DND-41 (cell line): ENCODE results near the gene TOX2.

Source experiments
- CTCF ChIP-seq: IDR thresholded peaks from 2 replicates; pipeline ENCODE4 v1.5.1; 2012; ENCODE audit warnings: borderline replicate concordance, low read length, moderate library complexity, mild to moderate bottlenecking; ENCODE audit not compliant: poor library complexity, severe bottlenecking; ENCODE audit errors: extremely low read depth
- EZH2 ChIP-seq: IDR thresholded peaks from 3 replicates; pipeline ENCODE4 v1.6.1; 2012; ENCODE audit warnings: borderline replicate concordance, low read depth, mild to moderate bottlenecking, moderate library complexity, low read length, inconsistent platforms; ENCODE audit not compliant: severe bottlenecking

DNA sequence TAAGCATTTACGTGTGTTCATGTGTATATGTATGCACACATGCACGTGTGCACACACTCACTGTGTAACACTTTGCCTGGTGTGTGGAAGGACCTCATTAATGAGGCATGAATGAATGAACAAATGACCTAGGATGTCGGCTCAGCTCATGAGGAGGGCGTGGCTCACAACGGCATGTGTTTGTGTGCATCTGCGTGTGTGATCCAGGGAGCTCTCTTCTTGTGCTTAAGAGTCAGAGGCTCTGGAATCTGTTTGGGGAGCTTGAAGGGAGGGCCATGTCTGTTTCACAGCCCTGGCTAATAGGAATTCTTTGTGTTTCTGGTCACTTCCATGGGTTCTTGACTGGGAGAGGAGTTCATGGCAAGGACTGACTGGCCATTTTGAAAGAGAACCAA lies 32.7 kb downstream of the TOX2 start:
- TF ChIP-seq CTCF (no peak), EZH2 (no peak)
